BE2C (cell line): Measurements from ENCODE around the gene C1orf185.
"Not testable (repeated sequence)": the region's sequence is repeated elsewhere in the genome, so short reads cannot be mapped to it uniquely, and the experiment has no call there.

Experiments used
- DNase-seq: peaks from one replicate; pipeline ENCODE4 v3.0.0-alpha.2; 2020
- H3K27me3 ChIP-seq: fragments of 250-450 bp; sonication (Bioruptor Pico); 2 replicates; pipeline ENCODE4 v1.5.1; 2020; ENCODE audit warnings: mild to moderate bottlenecking
- H3K36me3 ChIP-seq: fragments of 250-450 bp; sonication (Bioruptor Pico); 2 replicates; pipeline ENCODE4 v1.5.1; 2020; ENCODE audit warnings: mild to moderate bottlenecking
- H3K4me1 ChIP-seq: fragments of 250-450 bp; sonication (Bioruptor Pico); 2 replicates; pipeline ENCODE4 v1.5.1; 2020
- H3K4me3 ChIP-seq: 2 replicates; pipeline ENCODE4 v1.5.1; 2011; ENCODE audit warnings: low read depth, low read length
- H3K9me3 ChIP-seq: fragments of 250-450 bp; sonication (Bioruptor Pico); 2 replicates; pipeline ENCODE4 v1.5.1; 2020
- CTCF ChIP-seq: IDR thresholded peaks from 2 replicates; pipeline ENCODE4 v1.5.1; 2012; ENCODE audit warnings: mild to moderate bottlenecking, low read depth, low read length

C1orf185 gene

DNA sequence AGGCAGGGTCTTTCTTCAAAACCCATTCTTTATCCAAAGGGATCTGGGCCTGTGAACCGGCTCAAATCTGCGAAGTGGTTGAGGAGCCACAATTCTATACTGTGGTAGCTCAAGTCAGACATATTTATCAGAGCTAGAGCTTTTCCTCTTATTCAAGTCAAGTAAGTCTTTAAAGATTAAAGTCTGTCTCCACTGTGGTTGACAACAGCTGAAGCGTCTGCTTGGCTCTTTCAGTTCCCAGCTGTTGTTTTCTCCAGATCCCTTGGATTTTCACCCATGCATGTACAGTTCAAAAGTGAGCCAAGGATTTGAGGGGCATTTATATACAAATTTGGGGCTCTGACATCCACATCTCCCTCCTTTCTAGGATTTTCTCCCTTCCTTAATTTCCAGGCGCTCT is 66.9 kb downstream of the C1orf185 start:
- no peak for TF ChIP-seq CTCF
- no peak for DNase-seq
- Histone ChIP-seq H3K4me3 (no peak overlapping the region), H3K36me3 (no peaks in the 10 kb centered on the region), H3K9me3 (no peaks in the 10 kb centered on the region), H3K27me3 (no peaks in the 10 kb centered on the region), H3K4me1 (no peaks in the 10 kb centered on the region)

DNA sequence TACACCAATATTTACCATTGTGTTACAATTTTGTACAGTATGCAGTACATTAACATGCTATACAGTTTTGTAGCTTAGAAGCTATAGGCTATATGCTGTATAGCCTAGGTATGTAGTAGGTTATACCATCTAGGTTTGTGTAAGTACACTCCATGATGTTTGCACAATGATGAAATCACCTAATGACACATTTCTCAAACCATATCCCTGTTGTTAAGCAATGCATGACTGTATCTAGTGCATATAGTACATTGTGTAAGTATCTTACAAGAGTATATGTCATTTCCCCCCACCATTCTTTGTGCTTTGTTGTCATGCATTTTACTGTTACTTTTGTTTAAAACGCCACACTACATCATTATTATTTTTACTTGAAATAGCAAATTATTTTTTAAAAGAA is 68.3 kb downstream of the C1orf185 start:
- TF ChIP-seq CTCF = no peak
- no peak for DNase-seq
- no peak overlapping the region for H3K4me3 ChIP-seq
- H3K36me3 ChIP-seq = no peaks in the 10 kb centered on the region
- no peaks in the 10 kb centered on the region for H3K4me1 ChIP-seq
- no peaks in the 10 kb centered on the region for H3K9me3 ChIP-seq
- no peaks in the 10 kb centered on the region for H3K27me3 ChIP-seq

GRCh38 chr1:51172811-51173210 is 70.8 kb downstream of the C1orf185 start:
- Histone ChIP-seq H3K4me1 (no peaks in the 10 kb centered on the region), H3K27me3 (no peaks in the 10 kb centered on the region), H3K9me3 (no peaks in the 10 kb centered on the region), H3K4me3 (no peak overlapping the region), H3K36me3 (no peaks in the 10 kb centered on the region)
- no peak for TF ChIP-seq CTCF
- no peak for DNase-seq

- Histone ChIP-seq H3K4me3 (no peak overlapping the region), H3K4me1 (no peaks in the 10 kb centered on the region), H3K9me3 (no peaks in the 10 kb centered on the region), H3K27me3 (no peaks in the 10 kb centered on the region), H3K36me3 (no peaks in the 10 kb centered on the region)
- TF ChIP-seq CTCF = no peak
- DNase-seq = no peak
Observed at GRCh38 chr1:51175278-51175677, 73.2 kb downstream of the C1orf185 start.

DNA sequence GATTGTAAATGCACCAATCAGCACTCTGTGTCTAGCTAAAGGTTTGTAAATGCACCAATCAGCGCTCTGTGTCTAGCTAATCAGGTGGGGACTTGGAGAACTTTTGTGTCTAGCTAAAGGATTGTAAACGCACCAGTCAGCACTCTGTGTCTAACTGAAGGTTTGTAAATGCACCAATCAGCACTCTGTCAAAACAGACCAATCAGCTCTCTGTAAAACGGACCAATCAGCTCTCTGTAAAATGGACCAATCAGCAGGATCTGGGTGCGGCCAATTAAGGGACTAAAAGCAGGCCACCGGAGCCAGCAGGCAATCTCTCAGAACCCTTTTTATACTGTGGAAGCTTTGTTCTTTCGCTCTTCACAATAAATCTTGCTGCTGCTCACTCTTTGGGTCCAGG is 76.0 kb downstream of the C1orf185 start:
- not testable (repeated sequence) for DNase-seq, H3K4me3 ChIP-seq, H3K4me1 ChIP-seq, H3K36me3 ChIP-seq, H3K9me3 ChIP-seq, H3K27me3 ChIP-seq

GRCh38 chr1:51188230-51188629 is 86.2 kb downstream of the C1orf185 start:
- H3K9me3 ChIP-seq = no peaks in the 10 kb centered on the region
- TF ChIP-seq CTCF = no peak
- H3K4me3 ChIP-seq = no peak overlapping the region
- H3K36me3 ChIP-seq = no peaks in the 10 kb centered on the region
- no peaks in the 10 kb centered on the region for H3K4me1 ChIP-seq
- no peaks in the 10 kb centered on the region for H3K27me3 ChIP-seq
- DNase-seq = no peak

- Histone ChIP-seq H3K9me3 (no peaks in the 10 kb centered on the region), H3K27me3 (no peaks in the 10 kb centered on the region), H3K36me3 (no peaks in the 10 kb centered on the region), H3K4me1 (no peaks in the 10 kb centered on the region), H3K4me3 (no peak overlapping the region)
- peak; percentile 79 for TF ChIP-seq CTCF
- peak; percentile 17 for DNase-seq
Observed at GRCh38 chr1:51189421-51190073, 87.5 kb downstream of the C1orf185 start.
